Ovary (tissue), 3 donors: ENCODE data around the gene MPRIP.

ENCODE experiments used
- CTCF ChIP-seq, 3 donors: fragments of 450-650 bp in 2 of 3; fragments of 200-600 bp in 1 of 3; IDR thresholded peaks; one replicate each; pipeline versions ENCODE4 v1.5.1 to v1.8.0; 2016 to 2022; ENCODE audit warnings: antibody characterized with exemption in 3 of 3, mild to moderate bottlenecking in 1 of 3
- EP300 ChIP-seq: sonication (generic); formaldehyde crosslinking; IDR thresholded peaks from one replicate; pipeline ENCODE4 v1.6.1; 2017; ENCODE audit warnings: antibody characterized with exemption
- POLR2A ChIP-seq: fragments of 450-650 bp; IDR thresholded peaks from one replicate; pipeline ENCODE4 v1.6.1; 2017; ENCODE audit warnings: antibody characterized with exemption, mild to moderate bottlenecking, moderate library complexity
- donor health status: DM: no; HTN: no; CAD: no.

GRCh38 chr17:17231621-17232302, 189.5 kb downstream of the MPRIP start:
- no peak for TF ChIP-seq CTCF (IDR thresholded peaks at IDR 0.05)
- TF ChIP-seq POLR2A, result no peak
- no peak for TF ChIP-seq EP300
